ENCODE data around the gene NLRC5. TPM values are rescaled to one million over a fixed set of nuclear protein-coding genes. Genes with fewer than 3 reads are reported as not detected.
"Not testable (repeated sequence)": the region's sequence is repeated elsewhere in the genome, so short reads cannot be mapped to it uniquely, and the experiment has no call there.

The NLRC5 gene
- total RNA-seq, 1 donor from 2014 or later = 60.1 TPM

GRCh38 chr16:57084257-57084770 lies 95.0 kb downstream of the NLRC5 start:
- ATAC-seq = peak; percentile 88
- DNase-seq (ENCODE audit: low spot score) = peak; percentile 81
- intact Hi-C loops (cut with DNase I) = no loop called here

- no peak for DNase-seq (ENCODE audit: low spot score)
- ATAC-seq = no peak
- intact Hi-C loops (cut with DNase I) = loop anchor here (5.0 kb wide), 1 partner anchor 82 kb away; no protein-coding TSS in a partner anchor
These were observed 95.6 kb downstream of the NLRC5 start for GRCh38 chr16:57084996-57085395.

GRCh38 chr16:57087003-57087402 lies 97.6 kb downstream of the NLRC5 start:
- intact Hi-C loops (cut with DNase I) = loop anchor here (5.0 kb wide), 1 partner anchor 80 kb away; no protein-coding TSS in a partner anchor
- ATAC-seq (no peak), DNase-seq (ENCODE audit: low spot score) (no peak)

- intact Hi-C loops (cut with DNase I) = loop anchor here (5.0 kb wide), 1 partner anchor 78 kb away; no protein-coding TSS in a partner anchor
- ATAC-seq (no peak), DNase-seq (ENCODE audit: low spot score) (no peak)
These were observed 100.0 kb downstream of the NLRC5 start for GRCh38 chr16:57089406-57089805.

GRCh38 chr16:57091200-57091974 lies 102.0 kb downstream of the NLRC5 start:
- peak; percentile 79 for DNase-seq (ENCODE audit: low spot score)
- intact Hi-C loops (cut with DNase I) = no loop called here
- ATAC-seq = peak; percentile 59

GRCh38 chr16:57091975-57092785 lies 102.8 kb downstream of the NLRC5 start, which contains the start of gene CPNE2:
CPNE2 (plus strand) TSS chr16:57092583; CDS start chr16:57110743, 18,160 bp downstream.
- peak; percentile 84 for DNase-seq (ENCODE audit: low spot score)
- peak; percentile 78 for ATAC-seq
- intact Hi-C loops (cut with DNase I) = no loop called here

GRCh38 chr16:57092786-57093411 lies 103.5 kb downstream of the NLRC5 start:
- intact Hi-C loops (cut with DNase I) = no loop called here
- DNase-seq (ENCODE audit: low spot score) = peak; percentile 77
- peak; percentile 23 for ATAC-seq

- ATAC-seq = no peak
- intact Hi-C loops (cut with DNase I) = no loop called here
- no peak for DNase-seq (ENCODE audit: low spot score)
These were observed 104.6 kb downstream of the NLRC5 start for GRCh38 chr16:57093666-57094564.

- DNase-seq (ENCODE audit: low spot score) (no peak), ATAC-seq (no peak)
- intact Hi-C loops (cut with DNase I) = no loop called here
These were observed 105.6 kb downstream of the NLRC5 start for GRCh38 chr16:57094911-57095310.

- ATAC-seq (no peak), DNase-seq (ENCODE audit: low spot score) (no peak)
- intact Hi-C loops (cut with DNase I) = no loop called here
These were observed 106.8 kb downstream of the NLRC5 start for GRCh38 chr16:57096192-57096591.

- intact Hi-C loops (cut with DNase I) = no loop called here
- DNase-seq (ENCODE audit: low spot score) (no peak), ATAC-seq (no peak)
These were observed 107.4 kb downstream of the NLRC5 start for GRCh38 chr16:57096793-57097192.

- ATAC-seq = no peak
- no peak for DNase-seq (ENCODE audit: low spot score)
- intact Hi-C loops (cut with DNase I) = no loop called here
These were observed 109.0 kb downstream of the NLRC5 start for GRCh38 chr16:57098188-57098841.

GRCh38 chr16:57099965-57100364 lies 110.6 kb downstream of the NLRC5 start:
- ATAC-seq; intact Hi-C loops (cut with DNase I); DNase-seq (ENCODE audit: low spot score): not testable (repeated sequence)

- no peak for ATAC-seq
- DNase-seq (ENCODE audit: low spot score) = no peak
- intact Hi-C loops (cut with DNase I) = no loop called here
These were observed 111.1 kb downstream of the NLRC5 start for GRCh38 chr16:57100445-57100844.

- no peak for ATAC-seq
- DNase-seq (ENCODE audit: low spot score) = no peak
- intact Hi-C loops (cut with DNase I) = no loop called here
These were observed 113.8 kb downstream of the NLRC5 start for GRCh38 chr16:57102888-57103851.

- intact Hi-C loops (cut with DNase I) = no loop called here
- ATAC-seq (no peak), DNase-seq (ENCODE audit: low spot score) (no peak)
These were observed 115.3 kb downstream of the NLRC5 start for GRCh38 chr16:57104706-57105105.

GRCh38 chr16:57105184-57105583 lies 115.8 kb downstream of the NLRC5 start:
- intact Hi-C loops (cut with DNase I) = no loop called here
- no peak for ATAC-seq

More at GRCh38 chr16:57105184-57105583, 115.8 kb downstream of the NLRC5 start:
- no peak for DNase-seq (ENCODE audit: low spot score)
